H9 (cell line): ENCODE data around the gene LMX1B. TPM values are rescaled to one million over a fixed set of nuclear protein-coding genes. Genes with fewer than 3 reads are reported as not detected.

Experiments used
- DNase-seq: peaks from one replicate; pipeline ENCODE4 v3.0.0-alpha.2; 2017
- H2AFZ ChIP-seq: one replicate; pipeline ENCODE4 v1.6.1; 2013; ENCODE audit warnings: mild to moderate bottlenecking, low read length, control low read depth, moderate library complexity
- H2AK5ac ChIP-seq: 2 replicates; pipeline ENCODE4 v1.6.1; 2013; ENCODE audit warnings: low read length, control low read depth, mixed read lengths; ENCODE audit not compliant: insufficient read length
- H2BK120ac ChIP-seq: one replicate; pipeline ENCODE4 v1.6.1; 2013; ENCODE audit warnings: low read depth, mild to moderate bottlenecking, low read length, control low read depth, inconsistent platforms; ENCODE audit not compliant: poor library complexity, severe bottlenecking
- H2BK12ac ChIP-seq: 2 replicates; pipeline ENCODE4 v1.6.1; 2013; ENCODE audit warnings: low read length, control low read depth, mixed read lengths, low read depth; ENCODE audit not compliant: insufficient read length
- H2BK15ac ChIP-seq: 2 replicates; pipeline ENCODE4 v1.6.1; 2013; ENCODE audit warnings: low read depth, low read length, control low read depth
- H2BK20ac ChIP-seq: one replicate; pipeline ENCODE4 v1.6.1; 2013; ENCODE audit warnings: low read depth, mild to moderate bottlenecking, low read length, control low read depth, inconsistent platforms; ENCODE audit not compliant: poor library complexity, severe bottlenecking
- H2BK5ac ChIP-seq: 2 replicates; pipeline ENCODE4 v1.6.1; 2013; ENCODE audit warnings: low read length, control low read depth, mixed read lengths; ENCODE audit not compliant: insufficient read length
- H3K14ac ChIP-seq: 2 replicates; pipeline ENCODE4 v1.6.1; 2013; ENCODE audit warnings: low read length, control low read depth; ENCODE audit not compliant: insufficient read depth
- H3K18ac ChIP-seq: 2 replicates; pipeline ENCODE4 v1.6.1; 2013; ENCODE audit warnings: low read depth, mild to moderate bottlenecking, mixed read lengths, low read length, control low read depth; ENCODE audit not compliant: insufficient read length
- H3K23ac ChIP-seq: 2 replicates; pipeline ENCODE4 v1.6.1; 2013; ENCODE audit warnings: low read length, control low read depth, mixed read lengths, low read depth; ENCODE audit not compliant: insufficient read length
- H3K23me2 ChIP-seq: 2 replicates; pipeline ENCODE4 v1.6.1; 2013; ENCODE audit warnings: low read depth, mild to moderate bottlenecking, mixed read lengths, low read length, control low read depth; ENCODE audit not compliant: insufficient read length, poor library complexity, severe bottlenecking
- H3K27ac ChIP-seq: 2 replicates; pipeline ENCODE4 v1.5.1; 2013; ENCODE audit warnings: low read length, control low read depth, mixed read lengths, low read depth; ENCODE audit not compliant: insufficient read length
- H3K27me3 ChIP-seq: 2 replicates; pipeline ENCODE4 v1.6.1; 2013; ENCODE audit warnings: low read length, control low read depth, inconsistent platforms; ENCODE audit not compliant: insufficient read depth
- H3K4ac ChIP-seq: 2 replicates; pipeline ENCODE4 v1.6.1; 2013; ENCODE audit warnings: low read depth, mild to moderate bottlenecking, control low read depth, inconsistent platforms, low read length, moderate library complexity
- H3K4me1 ChIP-seq: 2 replicates; pipeline ENCODE4 v1.6.1; 2013; ENCODE audit warnings: low read length, control low read depth, inconsistent platforms; ENCODE audit not compliant: insufficient read depth
- H3K4me2 ChIP-seq: 2 replicates; pipeline ENCODE4 v1.6.1; 2013; ENCODE audit warnings: low read length, control low read depth, mixed read lengths; ENCODE audit not compliant: insufficient read length, insufficient read depth
- H3K56ac ChIP-seq: 2 replicates; pipeline ENCODE4 v1.6.1; 2013; ENCODE audit warnings: low read depth, mild to moderate bottlenecking, mixed read lengths, low read length, control low read depth; ENCODE audit not compliant: insufficient read length
- H3K79me1 ChIP-seq: 2 replicates; pipeline ENCODE4 v1.6.1; 2013; ENCODE audit warnings: low read depth, mild to moderate bottlenecking, moderate library complexity, low read length, control low read depth, inconsistent platforms; ENCODE audit not compliant: insufficient read depth, poor library complexity, severe bottlenecking
- H3K79me2 ChIP-seq: 2 replicates; pipeline ENCODE4 v1.6.1; 2013; ENCODE audit warnings: low read length, control low read depth, inconsistent platforms; ENCODE audit not compliant: insufficient read depth
- H3K9ac ChIP-seq: 2 replicates; pipeline ENCODE4 v1.6.1; 2013; ENCODE audit warnings: low read length, control low read depth, mixed read lengths; ENCODE audit not compliant: insufficient read length; ENCODE audit errors: extremely low read depth
- H3K9me3 ChIP-seq: one replicate; pipeline ENCODE4 v1.6.1; 2013; ENCODE audit warnings: low read depth, low read length, inconsistent platforms; ENCODE audit not compliant: control insufficient read depth
- H3T11ph ChIP-seq: one replicate; pipeline ENCODE4 v1.6.1; 2013; ENCODE audit warnings: mild to moderate bottlenecking, low read length, control low read depth, inconsistent platforms
- H4K20me1 ChIP-seq: one replicate; pipeline ENCODE4 v1.6.1; 2013; ENCODE audit not compliant: control insufficient read depth, insufficient read length, insufficient read depth
- H4K5ac ChIP-seq: 2 replicates; pipeline ENCODE4 v1.6.1; 2013; ENCODE audit warnings: low read depth, mild to moderate bottlenecking, mixed read lengths, low read length, control low read depth; ENCODE audit not compliant: insufficient read length
- H4K8ac ChIP-seq: replicated peaks from 2 replicates; pipeline ENCODE4 v1.6.1; 2013; ENCODE audit warnings: low read length, control low read depth, mixed read lengths, low read depth; ENCODE audit not compliant: insufficient read length
- H4K91ac ChIP-seq: 2 replicates; pipeline ENCODE4 v1.6.1; 2013; ENCODE audit warnings: low read depth, mild to moderate bottlenecking, moderate library complexity, mixed read lengths, low read length, control low read depth; ENCODE audit not compliant: insufficient read length
- H3K27ac Mint-ChIP-seq, 3 experiments: 2 replicates in 2 of 3; 3 replicates in 1 of 3; pipeline ENCODE4 v1.8.0; 2020 to 2021; ENCODE audit warnings: mixed read lengths in 3 of 3, mild to moderate bottlenecking in 1 of 3, moderate library complexity in 1 of 3
- H3K27me3 Mint-ChIP-seq: 2 replicates; pipeline ENCODE4 v1.8.0; 2021; ENCODE audit warnings: low read depth, mild to moderate bottlenecking, moderate library complexity, mixed read lengths
- H3K36me3 Mint-ChIP-seq, 3 experiments: 2 replicates in 2 of 3; 3 replicates in 1 of 3; pipeline ENCODE4 v1.8.0; 2020 to 2021; ENCODE audit warnings: low read depth in 3 of 3, mixed read lengths in 3 of 3; ENCODE audit not compliant: insufficient read depth in 1 of 3
- H3K4me1 Mint-ChIP-seq, 2 experiments: 2 replicates each; pipeline ENCODE4 v1.8.0; 2020; ENCODE audit warnings: mixed read lengths in 2 of 2
- H3K4me3 Mint-ChIP-seq, 2 experiments: 2 replicates in 1 of 2; 3 replicates in 1 of 2; pipeline ENCODE4 v1.8.0; 2020 to 2021; ENCODE audit warnings: mild to moderate bottlenecking in 2 of 2, mixed read lengths in 2 of 2, moderate library complexity in 1 of 2
- H3K9me3 Mint-ChIP-seq, 2 experiments: 2 replicates in 1 of 2; 3 replicates in 1 of 2; pipeline ENCODE4 v1.8.0; 2020; ENCODE audit warnings: mild to moderate bottlenecking in 2 of 2, mixed read lengths in 2 of 2, moderate library complexity in 1 of 2
- CTCF ChIP-seq: fragments of 200-600 bp; sonication (generic); conservative IDR thresholded peaks from 3 replicates; pipeline ENCODE4 v1.8.0; 2021; ENCODE audit warnings: antibody characterized with exemption, mild to moderate bottlenecking
- WGBS: extraction: QIAGEN DNeasy Blood & Tissue Kit; methylation state at CpG from one replicate; pipeline ENCODE4 v1.1.7; 2013; ENCODE audit warnings: missing lambda C conversion rate, low lambda C conversion rate, mixed read lengths; ENCODE audit not compliant: insufficient read length; ENCODE audit errors: extremely low coverage; 5-methylcytosine and 5-hydroxymethylcytosine counted together
- total RNA-seq: library from RNA; stranded (reverse); gene quantifications from 2 replicates; pipeline ENCODE4 v1.2.1, GENCODE V29; 2021

The LMX1B gene
- total RNA-seq, 1 experiment from 2014 or later, result 0.85 TPM

- Histone ChIP-seq H2BK12ac (no peak overlapping the region), H3K4ac (no peak overlapping the region), H3K23ac (no peak overlapping the region), H2BK120ac (no peak overlapping the region), H3K79me2 (no peaks in the 10 kb centered on the region), H3K56ac (no peak overlapping the region), H3K14ac (no peak overlapping the region), H3K4me2 (peak overlapping the region; percentile 57), H3K79me1 (no peaks in the 10 kb centered on the region), H3K23me2 (peaks cover 3% of the 10 kb centered on the region), H3T11ph (no peak overlapping the region), H3K18ac (no peak overlapping the region), H2BK15ac (no peak overlapping the region), H3K9ac (no peak overlapping the region), H3K27me3 (no peaks in the 10 kb centered on the region; the same call in 1 of the 2 replicates), H2BK5ac (no peak overlapping the region), H3K9me3 (no peaks in the 10 kb centered on the region), H4K8ac (no peak overlapping the region), H2BK20ac (no peak overlapping the region), H4K5ac (no peak overlapping the region), H2AFZ (no peak overlapping the region), H3K4me1 (peaks cover 8% of the 10 kb centered on the region; the same call in 1 of the 2 replicates), H2AK5ac (no peak overlapping the region), H3K27ac (no peak overlapping the region), H4K91ac (no peak overlapping the region), H4K20me1 (no peaks in the 10 kb centered on the region)
- no CpG with 5 or more reads among the region's 25 CpGs for WGBS
- no peak for TF ChIP-seq CTCF
- H3K9me3 Mint-ChIP-seq, result no peaks in the 10 kb centered on the region
- H3K27me3 Mint-ChIP-seq, result peaks cover 26% of the 10 kb centered on the region
- DNase-seq, result peak; percentile 83
- peak overlapping the region; percentile 67 to 77 for H3K4me3 Mint-ChIP-seq
- peaks cover 34 to 43% of the 10 kb centered on the region in 2 experiments for H3K4me1 Mint-ChIP-seq
- H3K27ac Mint-ChIP-seq, result peak overlapping the region in 2 of 3 experiments; percentile 58 to 89; a peak in 3 of 7 replicates
- H3K36me3 Mint-ChIP-seq, result no peaks in the 10 kb centered on the region
These were observed 51.3 kb downstream of the LMX1B start for GRCh38 chr9:126664900-126665643.
